Measurements from ENCODE around the gene CIART.
"Not testable (repeated sequence)": the region's sequence is repeated elsewhere in the genome, so short reads cannot be mapped to it uniquely, and the experiment has no call there.

The CIART gene, protein sequence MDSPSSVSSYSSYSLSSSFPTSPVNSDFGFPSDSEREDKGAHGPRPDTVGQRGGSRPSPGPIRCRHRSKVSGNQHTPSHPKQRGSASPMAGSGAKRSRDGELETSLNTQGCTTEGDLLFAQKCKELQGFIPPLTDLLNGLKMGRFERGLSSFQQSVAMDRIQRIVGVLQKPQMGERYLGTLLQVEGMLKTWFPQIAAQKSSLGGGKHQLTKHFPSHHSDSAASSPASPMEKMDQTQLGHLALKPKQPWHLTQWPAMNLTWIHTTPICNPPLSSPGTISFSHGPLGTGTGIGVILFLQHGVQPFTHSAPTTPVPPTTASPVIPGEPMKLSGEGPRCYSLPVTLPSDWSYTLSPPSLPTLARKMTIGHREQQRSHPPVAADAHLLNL

DNA sequence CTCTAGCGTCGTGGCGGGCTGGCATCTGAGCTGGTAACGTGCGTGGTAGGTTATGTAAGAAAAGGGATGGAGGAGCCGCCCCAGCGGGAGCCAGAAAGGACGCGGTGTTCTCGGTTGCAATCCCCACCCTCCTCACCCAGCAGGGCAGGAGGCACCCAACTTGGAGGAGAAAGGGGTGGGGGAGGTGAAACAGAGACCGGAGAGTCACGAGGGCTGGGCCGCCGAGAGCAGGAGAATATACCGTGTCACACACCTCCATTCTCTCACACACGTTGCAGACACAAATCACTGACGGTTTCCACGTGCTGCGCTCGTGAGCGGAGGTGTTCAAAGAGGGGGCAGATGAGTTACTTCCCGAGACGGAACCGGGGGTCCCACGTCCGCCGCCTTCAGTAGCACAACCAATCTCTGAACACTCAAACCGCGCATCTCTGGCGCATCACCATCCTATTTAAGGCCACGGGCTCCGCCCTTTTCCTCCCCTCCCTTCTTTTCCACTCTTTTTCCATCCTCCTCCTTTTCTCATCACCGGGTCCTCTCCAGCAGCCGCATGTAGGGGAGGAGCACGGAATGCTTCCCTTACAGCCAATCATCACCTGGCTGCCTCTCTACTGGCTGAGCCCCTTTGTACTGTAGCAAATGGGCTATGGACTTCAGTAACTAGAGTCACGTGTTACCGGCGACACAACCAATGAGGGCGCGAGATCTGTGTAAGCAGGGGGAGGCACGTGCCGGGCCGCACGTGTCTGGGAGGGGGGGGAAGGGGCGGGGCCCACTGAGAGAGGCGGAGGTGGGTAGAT lies at the start of gene CIART:
Gene CIART (plus strand): TSS at position 797 of the 800 bp plus-strand sequence. CDS start 714 bp downstream, outside the sequence.
- peak; percentile 98 for DNase-seq (ENCODE audit: low spot score)

DNA sequence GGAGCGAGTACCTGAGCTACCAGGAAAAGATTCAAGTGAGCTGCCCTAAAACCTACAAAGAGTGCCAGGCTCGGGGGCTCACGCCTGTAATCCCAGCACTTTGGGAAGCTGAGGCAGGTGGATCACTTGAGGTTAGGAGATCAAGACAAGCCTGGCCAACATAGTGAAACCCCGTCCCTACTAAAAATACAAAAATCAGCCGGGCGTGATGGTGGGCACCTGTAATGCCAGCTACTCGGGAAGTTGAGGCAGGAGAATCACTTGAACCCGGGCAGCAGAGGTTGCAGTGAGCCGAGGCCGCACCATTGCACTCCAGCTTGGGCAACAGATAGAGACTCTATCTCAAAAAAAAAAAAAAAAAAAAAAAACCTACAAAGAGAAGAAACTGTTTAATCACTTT lies 49.4 kb upstream of the CIART start:
- not testable (repeated sequence) for DNase-seq (ENCODE audit: low spot score)

DNA sequence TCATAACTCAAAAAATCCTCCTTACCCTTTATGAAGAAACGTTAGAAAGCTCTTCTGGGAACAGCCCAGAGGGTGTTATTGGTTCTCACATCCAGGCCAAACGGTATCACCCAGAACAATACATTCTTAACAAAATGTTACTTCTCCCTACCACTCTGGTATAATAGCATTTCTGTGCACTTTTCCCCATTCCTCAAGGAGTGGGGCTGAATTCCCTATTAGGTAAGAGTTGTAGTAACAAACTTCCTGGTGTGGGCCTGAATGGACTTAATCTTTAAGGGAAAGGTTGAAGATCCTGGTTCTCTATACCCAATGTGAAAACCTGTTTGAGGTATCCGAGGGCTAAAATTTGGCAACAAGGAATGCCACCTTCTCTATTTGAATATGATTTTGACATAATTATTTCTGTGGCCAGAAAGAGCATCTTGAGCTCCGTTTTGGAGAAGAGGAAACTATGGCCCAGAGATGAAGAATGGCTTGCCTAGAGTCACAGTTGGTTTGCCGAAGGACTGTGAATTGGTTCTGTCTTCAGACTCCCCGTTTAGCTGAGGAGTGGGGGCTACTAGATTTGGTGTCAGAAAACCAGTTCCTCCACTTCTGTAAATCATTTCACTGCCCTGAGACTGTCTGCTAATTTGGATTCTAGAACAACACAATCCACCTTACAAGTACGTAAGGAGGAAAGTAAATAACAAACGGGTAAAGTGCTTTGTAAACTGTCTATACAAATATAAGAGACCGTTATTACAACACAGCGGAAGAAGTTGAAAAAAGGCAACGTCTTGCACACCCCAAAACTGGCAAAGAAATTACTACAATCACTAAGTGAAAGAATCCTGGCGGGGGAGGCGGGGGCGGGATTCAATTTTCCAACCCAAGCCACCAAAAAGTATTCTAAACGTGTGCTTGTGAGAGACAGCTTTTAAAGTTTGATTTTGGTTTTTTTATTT lies 48.7 kb upstream of the CIART start:
- no peak for DNase-seq (ENCODE audit: low spot score)

DNA sequence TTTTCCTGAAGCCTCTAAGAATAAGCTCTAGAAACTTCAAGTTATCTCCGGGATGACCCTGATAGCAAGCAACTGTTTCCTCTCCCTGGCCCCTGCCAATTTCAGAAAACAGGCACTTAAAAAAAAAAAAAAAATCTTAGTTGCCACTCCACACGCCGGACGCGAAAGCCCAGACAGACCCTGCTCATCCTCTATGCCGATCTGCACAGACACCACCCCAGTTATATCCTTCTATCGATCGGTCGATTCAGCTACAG lies 48.1 kb upstream of the CIART start:
- no peak for DNase-seq (ENCODE audit: low spot score)

DNA sequence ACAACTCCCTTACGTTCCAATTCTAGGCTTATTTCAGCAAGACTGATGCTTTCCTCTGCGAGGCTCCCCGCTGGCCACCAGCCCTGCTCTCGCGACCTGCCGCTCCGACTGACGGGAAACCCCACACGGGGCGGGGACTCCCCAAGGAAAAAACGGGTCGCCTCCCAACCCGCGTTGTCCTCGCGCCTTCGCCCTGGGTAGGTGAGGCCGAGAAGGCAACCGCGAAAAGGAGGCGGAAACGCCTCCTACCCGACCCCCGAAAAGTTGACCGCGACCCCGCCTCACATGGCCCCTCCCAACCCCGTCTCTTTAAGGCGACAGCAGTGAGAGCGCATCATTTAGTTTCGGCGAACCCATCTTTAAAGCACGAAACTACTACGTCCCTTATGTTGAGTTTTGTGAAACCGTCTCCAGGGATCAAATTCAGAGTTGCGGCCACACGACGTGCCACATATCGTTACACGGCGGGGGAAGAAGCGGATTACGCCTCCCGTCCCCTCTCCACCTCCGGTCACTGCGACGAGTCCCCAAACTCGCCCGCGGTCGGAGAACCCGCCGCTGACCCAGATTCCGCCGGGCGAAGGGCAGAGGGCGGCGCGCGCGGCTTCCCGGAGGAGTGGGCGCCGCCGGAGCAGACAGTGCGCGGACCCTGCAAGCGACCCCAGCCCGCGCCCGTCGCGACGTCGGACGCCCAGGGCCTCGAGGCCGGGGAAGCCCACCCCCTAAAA lies 47.6 kb upstream of the CIART start:
- peak; percentile 82 for DNase-seq (ENCODE audit: low spot score)

DNA sequence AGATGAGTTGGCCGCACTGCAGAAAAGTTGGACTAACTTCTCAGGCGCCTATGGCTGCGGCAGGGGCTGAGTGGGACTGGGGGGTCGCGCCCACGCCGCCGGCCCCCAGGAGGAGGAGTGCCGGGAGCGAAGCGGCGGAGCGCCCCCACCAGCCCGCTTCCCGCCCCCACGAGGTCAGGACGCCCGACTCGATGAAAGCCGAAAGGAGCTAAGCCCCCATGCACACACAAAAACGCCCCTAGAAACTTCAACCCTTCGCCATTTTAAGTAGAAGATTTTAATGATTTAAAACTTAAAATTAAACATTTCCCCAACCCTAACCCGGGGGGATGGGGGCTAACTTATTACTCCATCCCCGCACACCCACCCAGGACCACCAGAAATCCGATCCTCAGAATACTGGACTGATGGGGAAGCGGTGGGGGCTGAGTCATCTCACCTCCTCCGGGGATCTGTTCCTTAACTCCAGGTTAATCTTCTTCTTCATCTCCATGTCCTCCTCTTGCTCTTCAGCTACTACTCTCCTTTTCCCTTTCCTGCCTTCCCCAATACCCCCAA lies 47.0 kb upstream of the CIART start:
- DNase-seq (ENCODE audit: low spot score) = peak; percentile 32

DNA sequence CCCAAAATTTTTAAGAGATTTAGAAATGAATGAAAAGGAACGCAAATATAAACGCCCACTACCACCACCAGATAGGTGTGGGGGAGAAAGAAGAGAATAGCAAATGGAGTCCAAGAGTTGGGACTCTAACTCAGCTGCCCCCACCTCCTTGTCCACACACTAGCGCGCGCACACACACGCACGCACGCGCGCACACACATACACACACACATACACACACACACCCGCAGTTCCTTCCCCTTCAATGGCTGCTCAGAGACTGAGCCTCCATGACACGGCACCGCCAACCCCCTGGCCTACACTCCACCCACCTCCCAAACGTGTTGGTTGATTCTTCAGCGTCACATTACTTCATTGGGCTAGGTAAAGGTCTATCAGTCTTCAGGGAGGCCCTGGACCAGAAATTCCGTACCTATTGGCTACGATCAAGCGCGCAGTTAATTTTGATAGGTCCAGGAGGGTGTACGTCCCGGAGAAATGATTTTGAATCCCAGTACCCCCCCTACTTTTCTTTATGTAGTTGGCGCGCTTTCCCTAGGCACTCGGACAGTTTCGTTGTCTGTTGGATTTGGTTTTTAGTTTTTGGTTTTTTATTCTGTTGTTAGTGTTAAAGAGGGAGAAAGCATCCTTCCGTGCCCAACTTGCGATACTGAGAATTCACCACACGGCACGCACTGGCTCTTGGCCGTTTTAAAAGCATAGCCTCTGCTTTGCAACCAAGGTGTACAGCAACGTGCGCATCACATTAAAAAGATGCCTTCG lies 46.3 kb upstream of the CIART start, which contains the start of gene ANP32E:
Gene ANP32E (minus strand): TSS at position 261 of the 762 bp plus-strand sequence. CDS start 326 bp downstream, outside the sequence.
- DNase-seq (ENCODE audit: low spot score) = peak; percentile 99

DNA sequence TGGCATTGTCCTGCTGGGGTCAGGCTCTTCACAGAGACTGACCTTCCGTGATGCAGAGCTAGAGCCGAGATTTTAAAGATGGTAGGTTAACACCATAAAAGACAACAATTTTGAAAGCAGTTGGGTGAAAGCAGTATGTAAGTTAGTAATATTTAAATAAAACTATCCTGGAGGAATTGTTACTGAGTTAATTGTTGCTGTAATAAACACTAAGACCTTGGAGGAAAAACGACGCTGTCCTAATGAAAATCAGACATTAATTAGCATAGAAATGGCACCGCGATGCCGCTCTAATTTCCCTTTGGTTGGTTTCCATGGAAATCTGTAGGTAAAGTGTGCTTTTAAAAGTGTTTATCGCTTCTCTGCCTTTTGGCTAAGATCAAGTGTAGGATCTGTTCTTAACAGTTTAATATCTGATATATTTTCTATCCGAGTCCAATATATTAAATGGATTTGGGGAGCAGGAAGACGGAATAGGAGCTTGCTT lies 45.7 kb upstream of the CIART start:
- no peak for DNase-seq (ENCODE audit: low spot score)

DNA sequence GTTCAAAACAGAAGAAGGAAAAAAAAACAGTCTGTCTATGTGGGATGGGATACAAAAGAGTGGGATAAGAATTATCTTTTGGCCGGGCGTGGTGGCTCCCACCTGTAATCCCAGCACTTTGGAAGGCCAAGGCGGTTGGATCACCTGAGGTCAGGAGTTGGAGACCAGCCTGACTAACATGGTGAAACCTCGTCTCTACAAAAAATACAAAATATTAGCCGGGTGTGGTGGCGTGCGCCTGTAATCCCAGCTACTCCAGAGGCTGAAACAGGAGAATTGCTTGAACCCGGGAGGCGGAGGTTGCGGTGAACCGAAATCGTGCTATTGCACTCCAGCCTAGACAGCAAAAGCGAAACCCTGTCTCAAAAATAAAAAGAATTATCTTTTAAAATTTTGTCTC lies 45.2 kb upstream of the CIART start:
- DNase-seq (ENCODE audit: low spot score) = not testable (repeated sequence)

DNA sequence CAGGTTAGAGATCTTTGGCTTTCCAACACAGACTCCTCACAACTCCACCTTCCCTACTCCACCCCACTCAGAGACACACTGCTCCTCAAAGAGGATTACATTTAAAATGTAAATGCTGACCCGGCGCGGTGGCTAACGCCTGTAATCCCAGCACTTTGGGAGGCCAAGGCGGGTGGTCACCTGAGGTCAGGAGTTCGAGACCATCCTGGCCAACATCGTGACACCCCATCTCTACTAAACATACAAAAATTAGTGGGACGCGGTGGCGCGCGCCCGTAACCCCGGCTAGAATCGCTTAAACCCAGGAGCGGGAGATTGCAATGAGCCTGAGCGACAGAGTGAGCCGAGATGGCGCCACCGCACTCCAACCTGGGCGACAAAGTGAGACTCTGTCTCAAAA lies 44.6 kb upstream of the CIART start:
- no peak for DNase-seq (ENCODE audit: low spot score)

DNA sequence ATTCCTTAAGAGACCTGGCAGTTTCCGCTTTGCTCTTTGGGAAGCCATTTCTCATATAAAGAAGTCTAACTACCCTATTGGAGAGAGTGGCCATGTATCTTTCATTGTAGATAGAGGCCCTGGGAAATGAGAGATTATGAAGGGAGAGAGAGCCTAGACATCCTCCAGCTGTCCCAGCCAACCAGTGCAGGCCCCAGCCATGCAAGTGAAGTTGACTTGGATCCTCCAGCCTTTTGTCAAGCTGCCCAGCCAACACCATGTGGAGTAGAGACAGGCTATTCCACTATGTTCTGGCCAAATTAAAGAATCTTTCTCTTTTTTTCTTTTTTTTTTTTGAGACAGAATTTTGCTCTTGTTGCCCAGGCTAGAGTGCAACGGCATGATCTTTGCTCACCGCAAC lies 39.4 kb upstream of the CIART start:
- DNase-seq (ENCODE audit: low spot score) = no peak

DNA sequence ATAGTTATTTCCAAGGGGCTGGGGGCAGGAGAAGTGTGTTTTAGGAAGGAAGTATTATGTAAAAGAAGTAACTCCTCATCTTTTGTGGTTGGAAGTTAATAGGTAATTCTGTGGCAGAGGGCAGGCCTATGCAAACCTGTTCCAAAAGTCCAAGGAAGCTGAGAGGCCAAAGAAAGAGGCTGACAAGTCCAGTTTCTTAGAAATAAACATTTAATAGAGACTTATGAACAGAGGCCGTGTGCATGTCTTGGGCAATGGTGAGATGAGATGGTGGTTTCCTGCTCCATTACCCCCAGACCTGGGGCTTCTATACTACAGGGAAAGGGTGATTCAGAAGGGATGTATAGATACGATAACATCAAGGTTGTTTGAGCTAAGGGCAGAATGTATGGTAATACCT lies 32.4 kb upstream of the CIART start:
- no peak for DNase-seq (ENCODE audit: low spot score)

DNA sequence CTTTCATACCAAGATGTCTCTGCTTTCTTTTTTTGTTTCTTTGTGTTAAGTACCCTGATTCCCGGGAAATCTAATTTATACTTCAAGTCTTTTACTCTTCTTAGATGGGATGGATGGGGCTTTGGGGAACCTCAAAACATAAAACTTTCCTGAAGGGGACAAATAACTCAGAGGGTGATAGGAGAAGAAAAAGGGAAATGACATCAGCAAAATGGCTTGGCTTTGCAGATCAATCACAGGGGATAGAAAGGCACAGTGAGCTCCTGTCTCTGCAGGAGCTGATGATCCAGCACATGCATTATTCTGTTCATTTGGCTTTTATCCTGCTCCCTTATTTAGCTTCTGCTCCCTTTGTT lies 26.2 kb upstream of the CIART start:
- DNase-seq (ENCODE audit: low spot score) = no peak

DNA sequence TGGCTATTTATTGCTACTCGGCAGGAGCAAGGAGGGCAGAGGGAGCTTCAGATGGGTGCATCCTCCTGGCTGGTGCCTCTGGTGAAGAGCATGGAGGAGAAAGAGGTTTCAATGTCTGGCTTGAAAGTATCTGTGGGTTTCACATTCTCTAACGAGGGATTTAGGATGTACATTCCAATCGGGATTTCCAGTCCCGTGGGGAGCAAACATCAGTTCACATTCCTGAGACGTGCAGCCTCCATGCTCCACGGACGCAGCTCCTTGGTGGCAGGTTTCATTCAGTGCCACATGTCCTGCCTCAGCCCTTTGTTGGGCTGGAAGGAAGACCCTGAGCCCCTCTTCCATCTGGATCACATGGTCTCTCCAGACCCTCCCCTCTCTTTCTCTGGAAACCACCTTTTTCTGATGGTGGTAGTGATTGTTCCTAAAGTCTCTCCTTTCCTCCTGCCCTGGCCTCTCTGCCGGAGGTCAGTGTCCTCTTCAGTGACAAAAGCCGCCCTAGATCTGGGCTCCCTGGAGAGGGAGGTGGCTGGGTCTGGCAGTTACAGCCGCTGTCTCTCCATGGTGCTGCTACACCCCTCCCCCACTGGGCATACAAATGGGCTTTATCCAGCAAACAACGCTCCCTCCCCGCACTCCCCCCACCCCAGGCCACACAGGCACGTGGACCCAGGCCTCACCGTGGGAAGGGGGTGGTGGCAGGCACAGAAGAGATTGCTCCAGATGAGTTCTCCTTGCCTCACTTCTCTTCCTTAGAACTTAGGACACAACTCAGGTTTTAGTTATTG lies 25.6 kb upstream of the CIART start:
- peak; percentile 36 for DNase-seq (ENCODE audit: low spot score)

DNA sequence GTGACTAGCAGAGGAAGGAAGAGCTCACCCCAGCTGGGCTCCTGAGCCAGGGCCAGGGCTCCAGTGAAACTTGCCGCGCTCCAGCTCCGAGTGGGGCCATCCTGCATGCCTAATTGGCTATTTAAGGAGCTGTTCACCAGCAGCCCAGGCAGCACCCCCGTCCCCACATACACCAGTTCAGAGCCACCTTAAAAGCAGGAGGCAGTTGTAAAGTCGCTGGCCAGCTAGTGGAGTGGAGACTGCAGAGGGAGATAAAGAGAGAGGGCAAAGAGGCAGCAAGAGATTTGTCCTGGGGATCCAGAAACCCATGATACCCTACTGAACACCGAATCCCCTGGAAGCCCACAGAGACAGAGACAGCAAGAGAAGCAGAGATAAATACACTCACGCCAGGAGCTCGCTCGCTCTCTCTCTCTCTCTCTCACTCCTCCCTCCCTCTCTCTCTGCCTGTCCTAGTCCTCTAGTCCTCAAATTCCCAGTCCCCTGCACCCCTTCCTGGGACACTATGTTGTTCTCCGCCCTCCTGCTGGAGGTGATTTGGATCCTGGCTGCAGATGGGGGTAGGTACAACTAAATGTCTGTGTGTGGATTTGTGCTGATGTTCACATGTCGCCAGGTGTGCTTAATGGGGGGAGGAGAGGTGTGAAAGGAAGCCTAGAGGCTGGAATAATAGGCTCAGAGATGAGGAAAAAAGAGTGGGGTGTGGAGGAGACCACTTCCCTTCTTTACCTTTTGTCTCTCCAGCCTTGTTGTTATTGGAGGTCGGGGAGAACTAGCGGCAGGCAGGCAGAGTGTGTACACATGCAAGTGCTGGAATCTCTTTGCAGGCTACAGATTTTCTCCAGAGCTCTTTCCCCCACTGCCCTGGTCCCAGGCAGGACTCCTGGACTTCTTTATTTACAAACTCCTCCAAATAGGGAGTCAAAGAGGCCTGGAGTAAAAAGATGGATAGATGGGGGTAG lies 24.4 kb upstream of the CIART start, which contains the start of gene CA14:
Gene CA14 (plus strand): TSS at position 151 of the 962 bp plus-strand sequence. CDS start 355 bp downstream, at position 506.
- DNase-seq (ENCODE audit: low spot score) = no peak

DNA sequence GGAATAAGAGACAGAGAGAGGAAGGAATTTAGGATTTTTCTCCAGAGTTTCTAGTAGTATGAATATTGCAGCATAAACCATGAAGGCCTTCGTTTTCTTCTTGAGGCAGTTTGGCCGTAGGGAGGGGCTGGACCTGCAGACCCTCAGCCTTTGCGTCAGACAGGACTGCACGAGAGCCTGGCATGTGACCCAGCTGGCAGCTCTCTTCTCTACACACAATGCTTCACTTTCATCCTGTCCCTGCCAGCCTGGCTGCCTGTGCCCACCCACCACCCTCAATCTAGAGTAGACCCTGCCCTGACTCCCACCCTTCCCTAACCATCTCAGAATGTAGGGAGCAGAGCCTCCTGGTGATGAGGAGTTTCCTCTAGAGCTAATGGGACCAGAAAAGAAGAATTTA lies 23.1 kb upstream of the CIART start:
- no peak for DNase-seq (ENCODE audit: low spot score)

DNA sequence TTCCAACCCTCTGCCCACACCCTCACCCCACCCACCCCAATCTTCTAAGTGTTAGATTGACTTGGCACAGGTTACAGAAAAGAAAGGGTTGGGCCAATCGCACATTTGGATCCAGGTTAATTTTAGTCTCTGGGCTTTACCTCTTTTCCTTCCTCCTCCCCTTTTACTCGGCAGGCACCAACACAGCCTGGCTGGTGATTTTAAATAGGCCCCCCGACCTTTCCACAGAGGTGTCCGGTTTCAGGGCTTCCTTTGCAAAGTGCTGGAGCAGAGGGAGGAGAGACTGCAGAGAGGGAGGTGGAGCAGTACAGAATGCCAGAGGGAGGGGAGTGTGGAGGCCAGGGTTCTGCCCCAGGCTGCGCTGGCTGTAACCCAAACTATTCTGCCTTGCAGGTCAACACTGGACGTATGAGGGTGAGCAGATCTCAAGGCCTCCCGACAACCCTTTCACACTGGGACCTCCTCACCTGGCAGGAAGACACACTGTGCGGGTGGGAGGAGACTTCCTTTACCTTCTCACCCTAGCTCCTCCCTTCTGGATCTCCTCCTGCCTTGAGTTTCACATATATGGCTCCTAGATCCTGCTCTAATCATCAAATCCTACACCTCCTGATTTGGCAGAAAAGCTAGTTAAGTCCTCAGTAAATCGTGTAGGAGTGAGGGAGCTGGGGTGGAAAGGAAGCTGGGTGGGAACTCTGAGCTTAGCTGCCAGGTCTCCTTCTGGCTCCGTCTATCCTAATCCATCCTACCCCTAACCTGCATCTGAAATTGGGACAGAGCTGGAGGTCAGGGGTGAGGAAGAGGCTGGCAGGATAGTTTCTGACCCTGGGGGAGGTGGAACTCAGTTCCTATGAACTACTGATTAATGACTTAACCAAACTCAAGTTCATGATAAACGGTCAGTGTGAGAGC lies 22.3 kb upstream of the CIART start:
- no peak for DNase-seq (ENCODE audit: low spot score)
